A673 (cell line): ENCODE data around the gene LRSAM1. TPM values are rescaled to one million over a fixed set of nuclear protein-coding genes. Genes with fewer than 3 reads are reported as not detected.

Source experiments
- BruUV-seq: library from RNA; stranded (reverse); fragments of 400-500 nt; replicated peaks from 2 replicates; lab custom pipeline; 2021; lab: Mats Ljungman, UMichigan
- CTCF ChIA-PET: fragments of 300-600 bp; sonication (Branson Sonifier 250); formaldehyde crosslinking; loops from one replicate; lab custom pipeline; 2022; ENCODE audit warnings: antibody characterized with exemption; lab: Charles Lee
- POLR2A ChIA-PET: fragments of 300-600 bp; sonication (Branson Sonifier 250); formaldehyde crosslinking; loops from one replicate; lab custom pipeline; 2022; ENCODE audit warnings: antibody characterized with exemption; ENCODE audit not compliant: low non-redundant PET; lab: Charles Lee
- DNase-seq: peaks from one replicate; pipeline ENCODE4 v3.0.0-alpha.2; 2015; ENCODE audit warnings: low spot score
- H3K27ac ChIP-seq: fragments of 200-600 bp; sonication (generic); 2 replicates; pipeline ENCODE4 v1.5.1; 2016; ENCODE audit warnings: mixed run types, low read depth, mild to moderate bottlenecking, mixed read lengths, antibody characterized with exemption, low read length; ENCODE audit not compliant: poor library complexity, severe bottlenecking
- H3K27me3 ChIP-seq: fragments of 200-600 bp; sonication (generic); replicated peaks from 2 replicates; pipeline ENCODE4 v1.6.1; 2017; ENCODE audit warnings: mixed run types, low read depth, mild to moderate bottlenecking, mixed read lengths, antibody characterized with exemption, low read length; ENCODE audit not compliant: insufficient read depth, poor library complexity
- H3K36me3 ChIP-seq: fragments of 200-600 bp; sonication (generic); 2 replicates; pipeline ENCODE4 v1.6.1; 2016; ENCODE audit warnings: mixed run types, mild to moderate bottlenecking, mixed read lengths, antibody characterized with exemption, low read length; ENCODE audit not compliant: insufficient read depth, poor library complexity, severe bottlenecking
- H3K4me1 ChIP-seq: fragments of 200-600 bp; sonication (generic); 2 replicates; pipeline ENCODE4 v1.6.1; 2017; ENCODE audit warnings: mixed run types, mild to moderate bottlenecking, mixed read lengths, antibody characterized with exemption, low read length; ENCODE audit not compliant: insufficient read depth, poor library complexity, severe bottlenecking
- H3K4me3 ChIP-seq: fragments of 200-600 bp; sonication (generic); 2 replicates; pipeline ENCODE4 v1.5.1; 2016; ENCODE audit warnings: low read depth, mixed run types, mild to moderate bottlenecking, mixed read lengths, low read length; ENCODE audit not compliant: poor library complexity, severe bottlenecking
- H3K9me3 ChIP-seq: fragments of 200-600 bp; sonication (generic); 2 replicates; pipeline ENCODE4 v1.6.1; 2016; ENCODE audit warnings: mixed run types, low read depth, mild to moderate bottlenecking, mixed read lengths, antibody characterized with exemption, low read length; ENCODE audit not compliant: poor library complexity, severe bottlenecking
- CTCF ChIP-seq: fragments of 300-800, 200-600 bp; sonication (generic); conservative IDR thresholded peaks from 2 replicates; pipeline ENCODE4 v1.5.1; 2017; ENCODE audit warnings: low read depth, mild to moderate bottlenecking, antibody characterized with exemption, low read length, moderate library complexity, mixed read lengths
- EZH2 ChIP-seq: fragments of 200-600 bp; sonication (generic); IDR thresholded peaks from 2 replicates; pipeline ENCODE4 v1.6.1; 2017; ENCODE audit warnings: borderline replicate concordance, low read depth, mild to moderate bottlenecking, mixed read lengths, antibody characterized with exemption, low read length; ENCODE audit not compliant: poor library complexity, severe bottlenecking
- intact Hi-C: fragments of 100-400 bp; cut with micrococcal nuclease; formaldehyde crosslinking; loops from one replicate; pipeline ENCODE4 v1.10.0; 2022; ENCODE audit not compliant: unreplicated experiment
- total RNA-seq: library from RNA; stranded (reverse); gene quantifications from 2 replicates; pipeline ENCODE4 v1.2.3, GENCODE V29; 2021

LRSAM1 gene
- total RNA-seq, 1 experiment from 2014 or later: 15.8 TPM

GRCh38 chr9:127528422-127529251, 77.3 kb downstream of the LRSAM1 start:
- no peak overlapping the region for H3K27ac ChIP-seq
- no peaks in the 10 kb centered on the region for H3K4me1 ChIP-seq
- peaks cover 9% of the 10 kb centered on the region for H3K9me3 ChIP-seq
- TF ChIP-seq CTCF: no peak
- TF ChIP-seq EZH2: no peak
- BruUV-seq: no TSS peak
- peaks cover 24% of the 10 kb centered on the region for H3K36me3 ChIP-seq
- no peaks in the 10 kb centered on the region for H3K27me3 ChIP-seq
- ChIA-PET POLR2A (no interaction called here), CTCF (no interaction called here)
- DNase-seq: no peak
- intact Hi-C loops: no loop called here
- H3K4me3 ChIP-seq: no peak overlapping the region

GRCh38 chr9:127529671-127530070, 78.4 kb downstream of the LRSAM1 start:
- Histone ChIP-seq H3K4me1 (no peaks in the 10 kb centered on the region), H3K27ac (no peak overlapping the region), H3K9me3 (peaks cover 8% of the 10 kb centered on the region), H3K27me3 (no peaks in the 10 kb centered on the region), H3K36me3 (peaks cover 14% of the 10 kb centered on the region), H3K4me3 (no peak overlapping the region)
- TF ChIP-seq CTCF (no peak), EZH2 (no peak)
- no TSS peak for BruUV-seq
- ChIA-PET CTCF (no interaction called here), POLR2A (interaction anchor here (0.6 kb wide), 1 partner anchor 35 kb away, joined by 6 read pairs; no protein-coding TSS in a partner anchor)
- intact Hi-C loops: no loop called here
- no peak for DNase-seq

- BruUV-seq: no TSS peak
- Histone ChIP-seq H3K4me1 (no peaks in the 10 kb centered on the region), H3K27me3 (no peaks in the 10 kb centered on the region), H3K36me3 (peaks cover 7% of the 10 kb centered on the region), H3K4me3 (no peak overlapping the region), H3K27ac (no peak overlapping the region), H3K9me3 (peaks cover 7% of the 10 kb centered on the region)
- intact Hi-C loops: no loop called here
- DNase-seq: no peak
- CTCF ChIA-PET: no interaction called here
- POLR2A ChIA-PET: interaction anchor here (0.6 kb wide), 1 partner anchor 34 kb away, joined by 6 read pairs; no protein-coding TSS in a partner anchor
- TF ChIP-seq EZH2 (no peak), CTCF (no peak)
These were observed 79.1 kb downstream of the LRSAM1 start for GRCh38 chr9:127530206-127530941.
